IMR-90 (cell line): ENCODE data around the gene PRKAG1. TPM values are rescaled to one million over a fixed set of nuclear protein-coding genes. Genes with fewer than 3 reads are reported as not detected.

Source experiments
- ATAC-seq: fragments of 200-7000 bp; cut with Tn5 transposase; 2 replicates; pipeline ENCODE4 v1.9.1; 2020; ENCODE audit warnings: low read depth, mild to moderate bottlenecking, moderate library complexity
- BruUV-seq: library from RNA; stranded (reverse); fragments of 400-500 nt; replicated peaks from 2 replicates; lab custom pipeline; 2021; lab: Mats Ljungman, UMichigan
- CTCF ChIA-PET: fragments of 300-600 bp; formaldehyde crosslinking; extraction: SDS; loops from one replicate; lab custom pipeline; 2021; ENCODE audit warnings: antibody characterized with exemption; lab: Yijun Ruan, JAX
- POLR2A ChIA-PET: fragments of 300-600 bp; sonication (Branson Sonifier 250); formaldehyde crosslinking; loops from one replicate; lab custom pipeline; 2022; ENCODE audit warnings: antibody characterized with exemption; ENCODE audit not compliant: unreplicated experiment; lab: Charles Lee
- DNase-seq: peaks from one replicate; pipeline ENCODE4 v3.0.0; 2013
- H2AFZ ChIP-seq: replicated peaks from 2 replicates; pipeline ENCODE3; 2013; ENCODE audit warnings: low read length, mild to moderate bottlenecking; ENCODE audit not compliant: poor library complexity
- H2AK5ac ChIP-seq: 2 replicates; pipeline ENCODE4 v1.6.1; 2013; ENCODE audit warnings: low read depth, low read length, inconsistent platforms
- H2AK9ac ChIP-seq: replicated peaks from 2 replicates; pipeline ENCODE3; 2013; ENCODE audit warnings: mild to moderate bottlenecking, low read depth, low read length, moderate library complexity; ENCODE audit not compliant: poor library complexity
- H2BK120ac ChIP-seq: 2 replicates; pipeline ENCODE4 v1.6.1; 2013; ENCODE audit warnings: low read depth, low read length, inconsistent platforms
- H2BK15ac ChIP-seq: 3 replicates; pipeline ENCODE4 v1.6.1; 2013; ENCODE audit warnings: low read depth, low read length, inconsistent platforms
- H2BK20ac ChIP-seq: 2 replicates; pipeline ENCODE4 v1.6.1; 2013; ENCODE audit warnings: low read depth, mild to moderate bottlenecking, inconsistent platforms, low read length, moderate library complexity
- H2BK5ac ChIP-seq: 2 replicates; pipeline ENCODE4 v1.6.1; 2013; ENCODE audit warnings: mild to moderate bottlenecking, low read depth, low read length, inconsistent platforms; ENCODE audit not compliant: poor library complexity, severe bottlenecking
- H3K14ac ChIP-seq: replicated peaks from 2 replicates; pipeline ENCODE4 v1.6.1; 2013; ENCODE audit warnings: low read depth, low read length, inconsistent platforms
- H3K18ac ChIP-seq: 2 replicates; pipeline ENCODE4 v1.6.1; 2013; ENCODE audit warnings: low read depth, low read length, control low read depth
- H3K23ac ChIP-seq: 2 replicates; pipeline ENCODE4 v1.6.1; 2013; ENCODE audit warnings: low read depth, low read length, inconsistent platforms
- H3K27ac ChIP-seq: 2 replicates; pipeline ENCODE4 v1.5.1; 2013; ENCODE audit warnings: mild to moderate bottlenecking, control low read depth, low read length; ENCODE audit not compliant: insufficient read depth
- H3K27me3 ChIP-seq: 2 replicates; pipeline ENCODE4 v1.6.1; 2013; ENCODE audit warnings: low read length; ENCODE audit not compliant: control insufficient read depth, insufficient read depth
- H3K36me3 ChIP-seq: 2 replicates; pipeline ENCODE4 v1.6.1; 2013; ENCODE audit warnings: low read length, mixed read lengths; ENCODE audit not compliant: control insufficient read depth, insufficient read depth
- H3K4ac ChIP-seq: 2 replicates; pipeline ENCODE4 v1.6.1; 2013; ENCODE audit warnings: low read depth, low read length, inconsistent platforms
- H3K4me1 ChIP-seq: 2 replicates; pipeline ENCODE4 v1.6.1; 2013; ENCODE audit warnings: low read length, mixed read lengths; ENCODE audit not compliant: control insufficient read depth, insufficient read depth
- H3K4me2 ChIP-seq: 2 replicates; pipeline ENCODE4 v1.6.1; 2013; ENCODE audit warnings: low read depth, mild to moderate bottlenecking, control low read depth, low read length, moderate library complexity
- H3K4me3 ChIP-seq: 2 replicates; pipeline ENCODE4 v1.5.1; 2013; ENCODE audit warnings: low read depth, mild to moderate bottlenecking, control low read depth, low read length, moderate library complexity; ENCODE audit not compliant: insufficient read depth
- H3K56ac ChIP-seq: 2 replicates; pipeline ENCODE4 v1.6.1; 2013; ENCODE audit warnings: low read length, inconsistent platforms; ENCODE audit not compliant: insufficient read depth; ENCODE audit errors: extremely low read depth
- H3K79me1 ChIP-seq, 2 experiments: 2 replicates each; pipeline ENCODE4 v1.6.1; 2013; ENCODE audit warnings: low read length in 2 of 2, inconsistent platforms in 1 of 2, low read depth in 1 of 2
- H3K9ac ChIP-seq: 2 replicates; pipeline ENCODE4 v1.6.1; 2013; ENCODE audit warnings: low read depth, low read length, control low read depth
- H3K9me1 ChIP-seq: 2 replicates; pipeline ENCODE4 v1.6.1; 2013; ENCODE audit warnings: low read length, inconsistent platforms; ENCODE audit not compliant: insufficient read depth
- H3K9me3 ChIP-seq: 2 replicates; pipeline ENCODE4 v1.6.1; 2013; ENCODE audit warnings: low read length; ENCODE audit not compliant: control insufficient read depth, insufficient read depth
- H4K20me1 ChIP-seq: 2 replicates; pipeline ENCODE4 v1.6.1; 2013; ENCODE audit warnings: low read length, inconsistent platforms; ENCODE audit not compliant: insufficient read depth
- H4K5ac ChIP-seq: 2 replicates; pipeline ENCODE4 v1.6.1; 2013; ENCODE audit warnings: mild to moderate bottlenecking, low read depth, low read length, control low read depth
- H4K8ac ChIP-seq, 2 experiments: 2 replicates each; pipeline ENCODE4 v1.6.1; 2013; ENCODE audit warnings: low read depth in 2 of 2, low read length in 2 of 2, control low read depth in 1 of 2, inconsistent platforms in 1 of 2
- H4K91ac ChIP-seq: 2 replicates; pipeline ENCODE4 v1.6.1; 2013; ENCODE audit warnings: low read depth, low read length, inconsistent platforms; ENCODE audit not compliant: insufficient read depth
- MAFK ChIP-seq: IDR thresholded peaks from 2 replicates; pipeline ENCODE4 v1.6.1; 2012; ENCODE audit warnings: low read depth, low read length, improper control_type of control experiment
- MAZ ChIP-seq: IDR thresholded peaks from 2 replicates; pipeline ENCODE4 v1.6.1; 2012; ENCODE audit warnings: low read depth, mild to moderate bottlenecking, low read length, improper control_type of control experiment, moderate library complexity, borderline replicate concordance
- MXI1 ChIP-seq: IDR thresholded peaks from 2 replicates; pipeline ENCODE4 v1.6.1; 2012; ENCODE audit warnings: low read depth, mild to moderate bottlenecking, low read length, moderate library complexity, borderline replicate concordance
- NFE2L2 ChIP-seq: fragments of 150-350 bp; IDR thresholded peaks from 2 replicates; pipeline ENCODE4 v1.6.1; 2016; ENCODE audit warnings: low read depth, mild to moderate bottlenecking, low read length
- SMC3 ChIP-seq: fragments of 150-350 bp; IDR thresholded peaks from 2 replicates; pipeline ENCODE4 v1.6.1; 2016; ENCODE audit warnings: low read depth, mild to moderate bottlenecking, antibody characterized with exemption, low read length, moderate library complexity
- WGBS, 2 experiments: methylation state at CpG; one replicate each; pipeline versions ENCODE4 v1.1.5 to v1.1.7; 2013; ENCODE audit warnings: missing lambda C conversion rate in 2 of 2; ENCODE audit not compliant: insufficient read length in 1 of 2; ENCODE audit errors: extremely low coverage in 2 of 2; 5-methylcytosine and 5-hydroxymethylcytosine counted together
- dilution Hi-C: fragments of 300-500 bp; cut with HindIII; formaldehyde crosslinking; loops from one replicate; pipeline ENCODE4 v1.14.3; 2018; ENCODE audit warnings: low sequenced_read_pairs; ENCODE audit not compliant: unreplicated experiment
- in situ Hi-C: fragments of 300-500 bp; cut with MboI; formaldehyde crosslinking; loops from 3 replicates; pipeline ENCODE4 v1.14.3; 2019; ENCODE audit warnings: low sequenced_read_pairs, inconsistent platforms, mixed read lengths
- intact Hi-C: fragments of 100-400 bp; cut with micrococcal nuclease; formaldehyde crosslinking; loops from 2 replicates; pipeline ENCODE4 v1.10.0; 2022
- polyA plus RNA-seq, 3 experiments: library from polyadenylated mRNA; depleted of rRNA; stranded (reverse); fragments of >200 nt; gene quantifications; 2 replicates each; pipeline ENCODE4 v1.2.3, GENCODE V29; 2012; ENCODE audit warnings: low replicate concordance in 1 of 3
- total RNA-seq: library from RNA; depleted of rRNA; stranded (reverse); fragments of >200 nt; gene quantifications from 2 replicates; pipeline ENCODE4 v1.2.3, GENCODE V29; 2012

The PRKAG1 gene
- total and polyA plus RNA-seq, 2 of the 4 experiments (the other 2 are of a cell fraction), result 81.1 to 106 TPM

DNA sequence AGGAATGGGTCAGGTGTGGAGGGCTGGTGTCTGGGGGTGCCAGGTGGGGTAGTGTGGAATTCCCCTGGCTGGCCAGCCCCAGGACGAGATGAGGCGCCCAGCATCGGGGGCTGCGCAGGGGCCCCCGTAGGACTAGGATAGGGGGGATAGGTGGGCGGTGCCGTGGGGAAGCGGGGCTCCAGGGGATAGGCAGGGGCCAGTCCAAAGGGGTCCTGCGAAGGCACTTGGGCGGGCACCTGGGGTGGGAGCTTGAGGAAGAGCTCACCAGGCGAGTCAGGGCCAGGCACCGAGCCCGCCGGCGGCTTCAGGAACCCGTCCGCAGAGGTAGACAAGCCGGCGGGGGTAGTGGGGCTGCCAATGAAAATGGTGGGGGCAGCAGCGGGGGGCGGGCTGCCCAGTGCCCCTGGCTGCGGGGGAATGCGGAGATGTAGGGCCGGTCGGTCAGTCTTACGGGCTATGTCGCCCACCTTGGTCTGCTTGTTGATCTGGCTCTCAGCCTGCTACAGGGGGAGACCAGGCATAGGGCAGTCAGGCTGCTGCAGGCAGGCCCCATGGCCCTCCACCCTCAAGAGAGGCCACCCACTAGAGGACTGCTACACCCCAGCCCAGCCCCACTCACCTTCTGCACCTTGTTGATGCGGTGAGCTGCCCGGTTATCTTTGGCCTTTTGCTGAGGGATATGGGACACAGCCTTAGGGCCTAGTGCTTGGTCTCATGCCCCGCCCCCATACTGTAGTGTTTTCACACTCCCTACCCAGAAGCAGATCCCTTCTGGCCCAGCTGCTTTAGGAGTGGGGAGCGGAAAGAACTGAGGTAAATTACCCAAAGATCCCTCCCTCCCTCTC, 22.7 kb upstream of the PRKAG1 start:
- Histone ChIP-seq H3K4ac (no peak overlapping the region), H3K9me3 (no peaks in the 10 kb centered on the region), H3K4me2 (no peak overlapping the region), H4K91ac (no peak overlapping the region), H2BK20ac (no peak overlapping the region), H3K4me3 (no peak overlapping the region), H3K14ac (no peak overlapping the region), H3K27ac (no peak overlapping the region), H3K23ac (no peak overlapping the region), H4K8ac (no peak overlapping the region), H3K27me3 (no peaks in the 10 kb centered on the region), H3K18ac (no peak overlapping the region), H3K79me1 (peaks cover 28 to 42% of the 10 kb centered on the region in 2 experiments), H2AK9ac (no peak overlapping the region), H2BK120ac (no peak overlapping the region), H2AFZ (no peak overlapping the region), H2BK15ac (no peak overlapping the region), H4K20me1 (peaks cover 23% of the 10 kb centered on the region; the same call in 1 of the 2 replicates), H4K5ac (no peak overlapping the region), H3K4me1 (no peaks in the 10 kb centered on the region), H3K9me1 (no peaks in the 10 kb centered on the region), H3K9ac (no peak overlapping the region), H2AK5ac (no peak overlapping the region), H2BK5ac (no peak overlapping the region), H3K56ac (no peak overlapping the region), H3K36me3 (peaks cover 88% of the 10 kb centered on the region)
- DNase-seq (no peak), ATAC-seq (no peak)
- 97% methylated on average over 6 of the region's 31 CpGs; no CpG with 5 or more reads in 1 of the 2 experiments for WGBS, 2 experiments
- POLR2A ChIA-PET, result no interaction called here
- TF ChIP-seq MAZ, result no peak
- no peak for TF ChIP-seq MAFK
- TF ChIP-seq NFE2L2, result no peak
- no peak for TF ChIP-seq MXI1
- no peak for TF ChIP-seq SMC3
- intact Hi-C loops (no loop called here), dilution Hi-C loops (no loop called here), in situ Hi-C loops (no loop called here)
- BruUV-seq, result no TSS peak
- CTCF ChIA-PET, result no interaction called here
